HUES6 (cell line): ENCODE data around the gene GPN2.

Source experiments
- H3K27ac ChIP-seq: 2 replicates; pipeline ENCODE4 v1.7.0; 2013; ENCODE audit warnings: low read depth, mild to moderate bottlenecking, low read length, inconsistent platforms
- H3K27me3 ChIP-seq: 2 replicates; pipeline ENCODE4 v1.6.1; 2013; ENCODE audit warnings: low read length; ENCODE audit not compliant: control insufficient read depth, insufficient read depth
- H3K36me3 ChIP-seq: 2 replicates; pipeline ENCODE4 v1.6.1; 2013; ENCODE audit warnings: low read length; ENCODE audit not compliant: control insufficient read depth, insufficient read depth
- H3K4me1 ChIP-seq: 2 replicates; pipeline ENCODE4 v1.6.1; 2013; ENCODE audit warnings: low read length; ENCODE audit not compliant: control insufficient read depth, insufficient read depth
- H3K4me3 ChIP-seq: 2 replicates; pipeline ENCODE4 v1.5.1; 2013; ENCODE audit warnings: low read depth, low read length
- H3K9ac ChIP-seq: one replicate; pipeline ENCODE4 v1.6.1; 2013; ENCODE audit warnings: mild to moderate bottlenecking, low read length
- H3K9me3 ChIP-seq: 2 replicates; pipeline ENCODE4 v1.6.1; 2013; ENCODE audit warnings: low read depth, low read length; ENCODE audit not compliant: control insufficient read depth, insufficient read depth

The GPN2 gene

DNA sequence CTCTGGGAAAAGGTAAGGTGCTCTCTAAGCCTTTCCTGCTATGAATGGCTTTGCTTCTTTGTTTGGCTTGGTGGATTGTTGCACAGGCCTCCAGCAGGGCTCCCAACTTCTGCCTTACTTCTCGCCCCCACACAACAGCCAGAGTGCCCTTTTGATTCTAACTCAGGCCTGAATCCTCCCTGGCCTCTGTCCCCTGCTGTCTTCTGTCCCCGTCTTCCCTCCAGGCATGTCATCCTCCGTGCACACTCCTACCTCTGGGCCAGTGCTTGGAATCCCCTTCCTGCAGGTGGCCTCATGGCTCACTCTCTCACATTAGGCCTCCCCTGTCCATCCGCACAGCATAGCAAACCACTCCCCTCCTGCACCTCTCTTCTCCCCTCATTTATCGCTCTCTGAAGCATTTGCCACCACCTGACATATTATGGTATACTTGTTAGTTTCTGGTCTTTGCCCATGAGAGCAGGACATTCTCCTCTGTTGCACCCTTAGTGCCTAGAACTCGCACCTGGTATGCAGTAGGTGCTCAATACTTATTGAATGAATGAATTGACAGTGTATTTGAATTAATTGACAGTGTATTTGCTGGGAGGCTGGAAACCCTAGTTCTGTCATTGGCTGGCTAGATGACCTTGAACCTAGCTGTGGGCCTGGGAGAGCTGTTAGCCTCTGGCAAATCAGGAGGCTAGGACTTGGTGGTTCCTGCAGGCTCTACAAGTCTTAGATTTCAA is 60.7 kb downstream of the GPN2 start:
- Histone ChIP-seq H3K4me3 (no peak overlapping the region), H3K9ac (no peak overlapping the region), H3K4me1 (peaks cover 19% of the 10 kb centered on the region), H3K36me3 (peaks cover 47% of the 10 kb centered on the region), H3K27ac (no peak overlapping the region), H3K27me3 (no peaks in the 10 kb centered on the region), H3K9me3 (no peaks in the 10 kb centered on the region)

GRCh38 chr1:26828411-26828991 is 61.6 kb downstream of the GPN2 start:
- H3K4me3 ChIP-seq = no peak overlapping the region

DNA sequence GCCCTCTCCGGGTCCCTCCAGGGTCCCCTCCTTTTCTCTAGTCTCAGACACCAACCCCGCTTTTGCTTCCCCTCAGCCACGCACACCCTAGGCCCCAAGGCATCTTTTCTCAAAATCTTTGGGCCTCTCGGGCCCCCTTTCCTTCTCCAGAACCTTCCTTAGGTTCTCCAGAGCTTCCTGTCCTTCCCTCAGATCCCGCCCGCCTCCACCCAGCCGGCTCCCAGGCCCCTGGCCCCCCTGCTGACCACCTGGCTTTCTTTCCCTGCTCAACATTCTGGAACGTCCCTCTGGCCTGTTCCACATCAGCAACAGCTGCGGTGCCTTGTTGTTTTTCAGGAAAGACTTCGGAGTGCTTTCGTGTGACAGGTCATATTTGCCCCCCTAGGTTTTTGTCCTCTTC is 62.4 kb downstream of the GPN2 start:
- Histone ChIP-seq H3K36me3 (peaks cover 30% of the 10 kb centered on the region), H3K27ac (no peak overlapping the region), H3K4me3 (peak overlapping the region; percentile 70), H3K9me3 (no peaks in the 10 kb centered on the region), H3K9ac (peak overlapping the region; percentile 17), H3K4me1 (peaks cover 19% of the 10 kb centered on the region), H3K27me3 (no peaks in the 10 kb centered on the region)

More at GRCh38 chr1:26828411-26828991, 61.6 kb downstream of the GPN2 start:
- Histone ChIP-seq H3K4me1 (peaks cover 19% of the 10 kb centered on the region), H3K36me3 (peaks cover 38% of the 10 kb centered on the region), H3K9ac (no peak overlapping the region), H3K9me3 (no peaks in the 10 kb centered on the region), H3K27ac (no peak overlapping the region), H3K27me3 (no peaks in the 10 kb centered on the region)

- Histone ChIP-seq H3K9me3 (no peaks in the 10 kb centered on the region), H3K4me3 (peak overlapping the region; percentile 70), H3K9ac (peak overlapping the region; percentile 50), H3K4me1 (peaks cover 19% of the 10 kb centered on the region), H3K36me3 (peaks cover 25% of the 10 kb centered on the region), H3K27ac (no peak overlapping the region), H3K27me3 (no peaks in the 10 kb centered on the region)
These were observed 62.9 kb downstream of the GPN2 start for GRCh38 chr1:26827106-26827604.

- peak within 1 kb of the TSS; percentile 70 for H3K4me3 ChIP-seq
- peak within 1 kb of the TSS; percentile 67 for H3K9ac ChIP-seq
- peak within 1 kb of the TSS; percentile 6; the same call in 1 of the 2 replicates for H3K27ac ChIP-seq
- peaks cover 18% of the 10 kb centered on the region for H3K36me3 ChIP-seq
- H3K27me3 ChIP-seq = no peaks in the 10 kb centered on the region
- peaks cover 19% of the 10 kb centered on the region for H3K4me1 ChIP-seq
- H3K9me3 ChIP-seq = no peaks in the 10 kb centered on the region
These were observed 63.6 kb downstream of the GPN2 start, which contains the start of gene ZDHHC18 for GRCh38 chr1:26826261-26827105. Gene ZDHHC18 (plus strand): TSS chr1:26826688. CDS start chr1:26826805, 117 bp downstream.
